Upper lobe of left lung (tissue), 6 donors: ENCODE results near the gene MTSS2. TPM values are rescaled to one million over a fixed set of nuclear protein-coding genes. Genes with fewer than 3 reads are reported as not detected.

Source experiments
- ATAC-seq, 2 donors: fragments of 200-7000 bp; cut with Tn5 transposase; one replicate each; pipeline ENCODE4 v1.9.1; 2022; ENCODE audit warnings: mild to moderate bottlenecking in 2 of 2, moderate library complexity in 2 of 2; ENCODE audit not compliant: low FRiP score in 2 of 2
- DNase-seq, 2 donors: peaks; one replicate each; pipeline ENCODE4 v3.0.0-alpha.2; 2019 to 2020
- H3K27ac ChIP-seq, 4 donors: fragments of 200-600 bp; sonication (generic); one replicate each; pipeline ENCODE4 v1.5.1; 2016 to 2019
- H3K27me3 ChIP-seq, 4 donors: fragments of 200-600 bp; sonication (generic); one replicate each; pipeline ENCODE4 v1.5.1; 2017 to 2019
- H3K36me3 ChIP-seq, 4 donors: fragments of 200-600 bp; sonication (generic); one replicate each; pipeline ENCODE4 v1.5.1; 2016 to 2019
- H3K4me1 ChIP-seq, 4 donors: fragments of 200-600 bp; sonication (generic); one replicate each; pipeline ENCODE4 v1.5.1; 2018 to 2019
- H3K4me3 ChIP-seq, 4 donors: fragments of 200-600 bp; sonication (generic); one replicate each; pipeline ENCODE4 v1.5.1; 2017 to 2019; ENCODE audit warnings: mild to moderate bottlenecking in 2 of 4, moderate library complexity in 1 of 4
- H3K9me3 ChIP-seq, 4 donors: fragments of 200-600 bp; sonication (generic); one replicate each; pipeline ENCODE4 v1.5.1; 2018 to 2019
- EP300 ChIP-seq, 4 donors: sonication (generic); formaldehyde crosslinking; IDR thresholded peaks; one replicate each; pipeline ENCODE4 v1.5.1; 2017; ENCODE audit warnings: antibody characterized with exemption in 4 of 4, control low read depth in 2 of 4
- POLR2A ChIP-seq, 4 donors: fragments of 450-650 bp; IDR thresholded peaks; one replicate each; pipeline ENCODE4 v1.5.1; 2016 to 2017; ENCODE audit warnings: antibody characterized with exemption in 4 of 4, mild to moderate bottlenecking in 2 of 4
- POLR2AphosphoS5 ChIP-seq, 2 donors: sonication (generic); formaldehyde crosslinking; IDR thresholded peaks; one replicate each; pipeline ENCODE4 v1.5.1; 2017; ENCODE audit warnings: antibody characterized with exemption in 2 of 2
- WGBS, 2 donors: methylation state at CpG; one replicate each; pipeline ENCODE4 v1.1.5; 2017 to 2018; 5-methylcytosine and 5-hydroxymethylcytosine counted together
- total RNA-seq, 6 donors: library from RNA; depleted of rRNA in 4 of 6; stranded (reverse); fragments of >200 nt in 4 of 6; gene quantifications; one replicate each; pipeline versions ENCODE4 v1.1.0 to v1.2.1, GENCODE V29; 2016 to 2021
- TF ChIP-seq, protein P1 (sequence below), 6 experiments: fragments of 450-650 bp in 4 of 6; fragments of 200-600 bp in 2 of 6; sonication (generic) in 2 of 6; IDR thresholded peaks; one replicate each; pipeline ENCODE4 v1.5.1; 2016 to 2019; ENCODE audit warnings: antibody characterized with exemption in 6 of 6
- donor health status: DM: no; HTN: no; CAD: no; lungs with moderate emphysema.
- donor health status: DM: no; HTN: yes; CAD: no; lungs with severe emphysema.

Gene MTSS2
- total RNA-seq, 6 donors from 2014 or later: 40.7 to 202 (median 72.4) TPM

DNA sequence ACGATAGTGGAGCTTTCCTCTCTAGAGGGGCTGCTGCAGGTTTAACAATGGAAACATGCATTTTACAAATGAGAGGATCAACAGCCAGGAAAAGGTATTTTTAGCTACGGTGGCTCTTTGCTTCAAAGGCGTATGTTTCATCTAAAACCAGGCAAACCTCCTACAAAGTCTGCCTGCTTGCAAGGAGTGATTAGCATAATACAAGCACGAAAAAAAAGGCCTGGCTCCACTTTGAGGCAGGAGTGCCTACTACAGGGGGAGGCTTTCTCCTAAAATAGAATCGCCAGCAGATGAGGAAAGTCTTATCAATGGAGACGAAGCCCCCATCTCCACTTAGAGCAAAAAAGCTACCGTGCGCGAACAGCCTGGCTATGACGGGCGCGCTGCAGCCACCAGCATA is 27.1 kb upstream of the MTSS2 start:
- H3K27ac ChIP-seq: no peak overlapping the region
- WGBS, 2 donors: 86 to 92% methylated on average over 9 to 12 of the region's 12 CpGs
- no peak for TF ChIP-seq POLR2AphosphoS5 (IDR thresholded peaks at IDR 0.05)
- TF ChIP-seq EP300 (IDR thresholded peaks at IDR 0.05): no peak
- TF ChIP-seq, protein P1, sequence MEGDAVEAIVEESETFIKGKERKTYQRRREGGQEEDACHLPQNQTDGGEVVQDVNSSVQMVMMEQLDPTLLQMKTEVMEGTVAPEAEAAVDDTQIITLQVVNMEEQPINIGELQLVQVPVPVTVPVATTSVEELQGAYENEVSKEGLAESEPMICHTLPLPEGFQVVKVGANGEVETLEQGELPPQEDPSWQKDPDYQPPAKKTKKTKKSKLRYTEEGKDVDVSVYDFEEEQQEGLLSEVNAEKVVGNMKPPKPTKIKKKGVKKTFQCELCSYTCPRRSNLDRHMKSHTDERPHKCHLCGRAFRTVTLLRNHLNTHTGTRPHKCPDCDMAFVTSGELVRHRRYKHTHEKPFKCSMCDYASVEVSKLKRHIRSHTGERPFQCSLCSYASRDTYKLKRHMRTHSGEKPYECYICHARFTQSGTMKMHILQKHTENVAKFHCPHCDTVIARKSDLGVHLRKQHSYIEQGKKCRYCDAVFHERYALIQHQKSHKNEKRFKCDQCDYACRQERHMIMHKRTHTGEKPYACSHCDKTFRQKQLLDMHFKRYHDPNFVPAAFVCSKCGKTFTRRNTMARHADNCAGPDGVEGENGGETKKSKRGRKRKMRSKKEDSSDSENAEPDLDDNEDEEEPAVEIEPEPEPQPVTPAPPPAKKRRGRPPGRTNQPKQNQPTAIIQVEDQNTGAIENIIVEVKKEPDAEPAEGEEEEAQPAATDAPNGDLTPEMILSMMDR (IDR thresholded peaks at IDR 0.05): no peak
- TF ChIP-seq POLR2A (IDR thresholded peaks at IDR 0.05): no peak

DNA sequence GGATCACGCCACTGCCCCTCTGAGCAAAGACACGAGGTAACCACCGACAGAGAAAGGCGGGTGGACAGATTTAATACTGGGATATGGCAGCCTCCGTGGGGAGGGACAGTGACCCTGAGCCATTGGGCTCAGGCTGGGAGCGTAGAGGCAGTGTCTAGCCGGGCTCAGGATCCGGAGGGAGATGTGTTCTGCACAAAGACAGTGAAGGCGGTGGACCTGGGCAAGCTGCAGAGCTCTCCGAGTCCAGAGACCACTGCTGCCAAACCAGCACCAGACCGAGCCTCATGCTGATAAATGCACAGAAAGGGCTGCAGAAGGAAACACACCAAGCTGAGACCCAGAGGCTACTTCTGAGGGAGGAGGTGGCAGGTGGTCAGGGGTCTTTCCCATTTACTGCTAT is 26.5 kb upstream of the MTSS2 start:
- TF ChIP-seq EP300 (IDR thresholded peaks at IDR 0.05): no peak
- TF ChIP-seq POLR2AphosphoS5 (IDR thresholded peaks at IDR 0.05): no peak
- TF ChIP-seq, protein P1 (IDR thresholded peaks at IDR 0.05): no peak
- TF ChIP-seq POLR2A (IDR thresholded peaks at IDR 0.05): no peak
- peaks cover 43 to 71% (median 52%) of the 10 kb centered on the region in 4 donors for H3K4me1 ChIP-seq
- no peaks in the 10 kb centered on the region for H3K9me3 ChIP-seq
- 94 to 95% methylated on average over 8 to 11 of the region's 11 CpGs for WGBS, 2 donors
- H3K4me3 ChIP-seq: no peak overlapping the region
- no peaks in the 10 kb centered on the region for H3K27me3 ChIP-seq
- DNase-seq (no peak), ATAC-seq (no peak)
- peaks cover 0 to 11% (median 0%) of the 10 kb centered on the region in 4 donors for H3K36me3 ChIP-seq
- H3K27ac ChIP-seq: no peak overlapping the region

More for the DNA sequence above, 27.1 kb upstream of the MTSS2 start:
- DNase-seq: no peak
- H3K4me3 ChIP-seq: no peak overlapping the region
- no peaks in the 10 kb centered on the region for H3K9me3 ChIP-seq
- no peak for ATAC-seq
- H3K36me3 ChIP-seq: peaks cover 0 to 11% (median 0%) of the 10 kb centered on the region in 4 donors
- no peaks in the 10 kb centered on the region for H3K27me3 ChIP-seq
- H3K4me1 ChIP-seq: peaks cover 37 to 65% (median 46%) of the 10 kb centered on the region in 4 donors

DNA sequence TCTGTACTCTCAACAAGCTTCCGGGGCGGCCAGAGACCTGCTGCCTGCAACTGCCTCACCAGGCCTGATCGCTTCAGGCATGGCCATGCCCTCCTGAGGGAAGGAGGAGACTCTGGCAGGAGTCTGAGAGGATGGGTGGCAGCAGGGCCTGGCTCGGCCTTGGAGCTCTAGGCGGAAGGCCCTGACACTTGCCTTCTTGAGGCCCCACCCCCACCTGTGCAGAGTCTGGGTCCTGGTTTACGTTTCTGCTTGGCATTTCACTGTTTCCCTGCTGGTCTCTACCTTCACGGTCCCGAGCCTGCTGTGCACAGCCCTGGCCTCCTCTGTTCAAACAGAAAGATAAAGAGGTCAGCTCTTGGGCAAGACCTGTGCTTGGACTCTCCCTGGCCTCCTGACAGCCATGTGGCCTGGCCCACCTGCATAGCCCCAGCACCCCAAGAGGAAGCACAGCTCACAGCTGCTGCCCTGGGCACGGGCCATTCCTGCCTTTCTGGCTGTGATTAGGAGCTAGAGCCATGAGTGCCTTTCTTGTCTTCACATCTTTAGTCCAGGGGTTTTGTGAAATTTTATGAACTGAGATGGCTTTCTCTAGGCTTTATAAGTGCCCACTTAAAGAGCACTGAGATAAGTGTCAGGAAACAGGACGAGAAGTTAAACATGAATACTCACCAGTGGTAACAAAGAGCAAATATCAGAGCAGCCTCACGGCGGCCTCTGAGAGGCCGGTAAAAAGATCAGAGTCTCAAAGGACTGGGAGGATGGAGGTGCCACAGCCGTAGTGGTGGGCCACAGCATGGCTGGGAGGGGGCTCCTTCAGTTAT is 25.6 kb upstream of the MTSS2 start:
- peaks cover 0 to 11% (median 0%) of the 10 kb centered on the region in 4 donors for H3K36me3 ChIP-seq
- H3K9me3 ChIP-seq: no peaks in the 10 kb centered on the region
- peaks cover 49 to 80% (median 60%) of the 10 kb centered on the region in 4 donors for H3K4me1 ChIP-seq
- peak overlapping the region in 3 of 4 donors; percentile 40 to 86 (median 67) for H3K27ac ChIP-seq
- H3K27me3 ChIP-seq: no peaks in the 10 kb centered on the region
- no peak overlapping the region for H3K4me3 ChIP-seq
- TF ChIP-seq POLR2A (IDR thresholded peaks at IDR 0.05) (no peak), POLR2AphosphoS5 (IDR thresholded peaks at IDR 0.05) (no peak), EP300 (IDR thresholded peaks at IDR 0.05) (no peak)
- TF ChIP-seq, protein P1 (IDR thresholded peaks at IDR 0.05): no peak
- DNase-seq (peak in 1 of 2 donors; percentile 55), ATAC-seq (no peak)
- 68 to 79% methylated on average over 13 to 14 of the region's 14 CpGs for WGBS, 2 donors

DNA sequence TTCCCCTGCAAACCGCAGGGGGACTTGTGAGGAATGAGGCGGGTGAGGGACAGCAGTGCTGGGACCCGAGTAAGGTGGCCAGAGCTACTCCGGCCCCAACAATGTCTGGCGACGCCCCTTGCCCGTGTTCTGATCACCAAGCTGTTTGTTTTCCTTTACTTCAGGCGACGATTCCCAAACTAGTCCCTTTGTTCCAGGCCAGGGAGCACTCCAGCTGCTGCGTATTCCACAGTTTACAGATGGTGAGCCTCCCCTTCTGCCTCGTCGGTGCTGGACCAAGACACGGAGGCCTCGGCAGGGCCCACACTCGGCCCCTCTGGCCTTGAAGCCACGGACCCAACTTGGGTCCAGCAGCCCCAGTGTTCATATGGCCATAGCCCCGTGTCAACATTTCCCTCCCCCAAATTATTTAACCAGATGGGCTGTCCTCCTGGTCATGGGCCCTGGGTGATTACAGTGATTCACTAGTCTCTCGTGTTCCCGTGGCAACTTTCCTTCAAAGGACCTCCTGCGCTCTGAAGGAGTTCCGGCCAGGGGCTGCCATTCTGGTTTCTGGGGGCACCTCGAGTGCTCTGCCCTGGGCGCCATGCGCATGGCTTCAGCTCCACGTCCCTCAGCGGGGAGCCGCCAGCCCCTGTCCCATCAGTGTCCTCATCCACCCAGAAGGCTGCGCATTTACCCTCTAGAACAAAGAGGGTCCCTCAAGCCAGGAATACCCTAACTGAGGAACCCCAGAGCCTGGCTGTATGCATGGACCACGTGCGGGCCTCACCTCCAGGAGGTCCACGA is 24.8 kb upstream of the MTSS2 start:
- 90 to 95% methylated on average over 21 to 27 of the region's 31 CpGs for WGBS, 2 donors
- Histone ChIP-seq H3K4me1 (peaks cover 44 to 76% (median 56%) of the 10 kb centered on the region in 4 donors), H3K27ac (peak overlapping the region; percentile 52 to 86 (median 70)), H3K4me3 (no peak overlapping the region), H3K9me3 (no peaks in the 10 kb centered on the region), H3K27me3 (no peaks in the 10 kb centered on the region), H3K36me3 (peaks cover 0 to 11% (median 0%) of the 10 kb centered on the region in 4 donors)
- no peak for DNase-seq
- TF ChIP-seq, protein P1 (IDR thresholded peaks at IDR 0.05): no peak
- TF ChIP-seq POLR2A (IDR thresholded peaks at IDR 0.05) (no peak), EP300 (IDR thresholded peaks at IDR 0.05) (no peak), POLR2AphosphoS5 (IDR thresholded peaks at IDR 0.05) (no peak)
- ATAC-seq: no peak
